Pancreas (tissue), 10 donors: Measurements from ENCODE around the gene C22orf31. TPM values are rescaled to one million over a fixed set of nuclear protein-coding genes. Genes with fewer than 3 reads are reported as not detected.

ENCODE experiments used
- ATAC-seq, 4 donors: fragments of 200-7000 bp; cut with Tn5 transposase; one replicate each; pipeline versions ENCODE4 v1.8.0 to v1.9.1; 2020; ENCODE audit warnings: mild to moderate bottlenecking in 4 of 4, moderate library complexity in 4 of 4
- DNase-seq, 6 donors: peaks; one replicate each; pipeline ENCODE4 v3.0.0-alpha.2; 2020
- FAIRE-seq: peaks from 2 replicates; lab custom pipeline; 2012; peaks lifted over from hg19 to GRCh38; lab: Jason Lieb, UNC
- H3K27ac ChIP-seq, 4 donors: fragments of 200-600 bp; sonication (generic); 1 replicate in 3 of 4; 2 replicates in 1 of 4; pipeline versions ENCODE4 v1.5.0 to v1.8.0; 2020
- H3K27me3 ChIP-seq, 4 donors: fragments of 200-600 bp; one replicate each; pipeline ENCODE4 v1.8.0; 2021
- H3K36me3 ChIP-seq, 3 donors: fragments of 200-600 bp; sonication (generic) in 1 of 3; one replicate each; pipeline versions ENCODE4 v1.5.0 to v1.8.0; 2020 to 2021
- H3K4me1 ChIP-seq, 3 donors: fragments of 200-600 bp; one replicate each; pipeline ENCODE4 v1.8.0; 2021
- H3K4me3 ChIP-seq, 4 donors: fragments of 200-600 bp; sonication (generic) in 2 of 4; one replicate each; pipeline versions ENCODE4 v1.5.0 to v1.8.0; 2020 to 2021
- H3K9me3 ChIP-seq, 4 donors: fragments of 200-600 bp; one replicate each; pipeline ENCODE4 v1.8.0; 2021
- WGBS, 2 donors: extraction: QIAGEN DNeasy Blood & Tissue Kit; methylation state at CpG; one replicate each; pipeline ENCODE4 v1.1.7; 2013; 5-methylcytosine and 5-hydroxymethylcytosine counted together
- intact Hi-C, 3 donors: fragments of 100-400 bp; cut with DNase I; formaldehyde crosslinking; loops; one replicate each; pipeline versions ENCODE4 v1.11.1 to v1.14.2; 2022
- polyA plus RNA-seq, 2 donors: library from polyadenylated mRNA; stranded (reverse); fragments of 200-250 nt; gene quantifications; one replicate each; pipeline ENCODE4 v1.2.3, GENCODE V29; 2013
- total RNA-seq, 6 donors: library from RNA; stranded (reverse); fragmentation: NEBNext Ultra II Directional in 4 of 6; extraction: Animal tissue kit (Norgen Biotek cat#: 25700) in 4 of 6; gene quantifications; one replicate each; pipeline versions ENCODE4 v1.2.1 to v1.2.4, GENCODE V29; 2021 to 2023
- TF ChIP-seq, protein P1 (sequence below), 4 donors: fragments of 200-600 bp; sonication (generic) in 3 of 4; IDR thresholded peaks; one replicate each; pipeline versions ENCODE4 v1.5.0 to v1.8.0; 2021; ENCODE audit warnings: antibody characterized with exemption in 4 of 4
- donor health status: healthy with polysubstance abuse.
- donor health status: DM: no; HTN: no; CAD: no; lungs with moderate emphysema.
- donor health status: DM: no; HTN: no; CAD: no.
- donor health status: control.
- donor health status: control.
- donor health status: Bipolar disorder and iron deficiency.
- donor health status: DM: yes; HTN: yes; CAD: no.
- donor health status: DM: no; HTN: no; CAD: no.
- donor health status: DM: no; HTN: no; CAD: no.
- donor health status: DM: yes; HTN: yes; CAD: no.

C22orf31 gene
- total and polyA plus RNA-seq, 8 donors = 0.16 TPM; not detected in 7

DNA sequence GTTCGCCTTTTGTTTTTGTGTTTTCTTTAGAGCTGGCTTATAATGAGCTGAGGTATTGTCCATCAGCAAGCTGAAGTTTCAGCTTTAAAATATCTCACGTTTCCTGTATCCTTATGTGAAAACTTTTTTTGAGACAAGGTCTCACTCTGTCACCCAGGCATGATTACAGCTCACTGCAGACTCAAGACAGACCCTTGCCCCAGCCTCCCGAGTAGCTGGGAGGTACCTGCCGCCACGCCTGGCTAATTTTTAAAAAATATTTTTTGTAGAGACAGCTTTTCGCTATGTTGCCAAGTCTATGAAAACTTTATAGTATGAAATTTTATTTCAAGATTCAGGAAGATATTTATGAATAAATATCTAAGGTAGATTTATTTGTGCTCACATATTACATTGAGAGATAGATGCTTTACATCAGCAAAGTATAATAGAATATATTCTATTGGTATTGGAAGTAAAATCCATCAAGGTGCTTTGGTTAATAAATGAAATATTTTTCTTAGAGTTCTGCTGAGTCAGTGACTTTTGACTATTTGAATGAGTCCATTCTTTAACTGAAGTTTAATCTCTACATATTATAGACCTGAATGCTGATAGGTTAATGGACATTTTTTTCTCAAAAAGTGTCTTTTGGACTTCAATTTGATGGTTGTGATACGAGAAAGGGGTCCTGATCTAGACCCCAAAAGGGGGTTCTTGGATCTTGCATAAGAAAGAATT lies 21.4 kb upstream of the C22orf31 start:
- TF ChIP-seq, protein P1, sequence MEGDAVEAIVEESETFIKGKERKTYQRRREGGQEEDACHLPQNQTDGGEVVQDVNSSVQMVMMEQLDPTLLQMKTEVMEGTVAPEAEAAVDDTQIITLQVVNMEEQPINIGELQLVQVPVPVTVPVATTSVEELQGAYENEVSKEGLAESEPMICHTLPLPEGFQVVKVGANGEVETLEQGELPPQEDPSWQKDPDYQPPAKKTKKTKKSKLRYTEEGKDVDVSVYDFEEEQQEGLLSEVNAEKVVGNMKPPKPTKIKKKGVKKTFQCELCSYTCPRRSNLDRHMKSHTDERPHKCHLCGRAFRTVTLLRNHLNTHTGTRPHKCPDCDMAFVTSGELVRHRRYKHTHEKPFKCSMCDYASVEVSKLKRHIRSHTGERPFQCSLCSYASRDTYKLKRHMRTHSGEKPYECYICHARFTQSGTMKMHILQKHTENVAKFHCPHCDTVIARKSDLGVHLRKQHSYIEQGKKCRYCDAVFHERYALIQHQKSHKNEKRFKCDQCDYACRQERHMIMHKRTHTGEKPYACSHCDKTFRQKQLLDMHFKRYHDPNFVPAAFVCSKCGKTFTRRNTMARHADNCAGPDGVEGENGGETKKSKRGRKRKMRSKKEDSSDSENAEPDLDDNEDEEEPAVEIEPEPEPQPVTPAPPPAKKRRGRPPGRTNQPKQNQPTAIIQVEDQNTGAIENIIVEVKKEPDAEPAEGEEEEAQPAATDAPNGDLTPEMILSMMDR (IDR thresholded peaks at IDR 0.05) = no peak
- DNase-seq = no peak
- 76 to 83% methylated on average over 7 of the region's 7 CpGs for WGBS, 2 donors
- ATAC-seq = no peak
- no peak for FAIRE-seq
- Histone ChIP-seq H3K36me3 (no peaks in the 10 kb centered on the region), H3K4me1 (peaks cover 0 to 11% (median 0%) of the 10 kb centered on the region in 3 donors), H3K27me3 (no peaks in the 10 kb centered on the region), H3K9me3 (no peaks in the 10 kb centered on the region), H3K4me3 (no peak overlapping the region), H3K27ac (no peak overlapping the region)
- intact Hi-C loops = no loop called here

DNA sequence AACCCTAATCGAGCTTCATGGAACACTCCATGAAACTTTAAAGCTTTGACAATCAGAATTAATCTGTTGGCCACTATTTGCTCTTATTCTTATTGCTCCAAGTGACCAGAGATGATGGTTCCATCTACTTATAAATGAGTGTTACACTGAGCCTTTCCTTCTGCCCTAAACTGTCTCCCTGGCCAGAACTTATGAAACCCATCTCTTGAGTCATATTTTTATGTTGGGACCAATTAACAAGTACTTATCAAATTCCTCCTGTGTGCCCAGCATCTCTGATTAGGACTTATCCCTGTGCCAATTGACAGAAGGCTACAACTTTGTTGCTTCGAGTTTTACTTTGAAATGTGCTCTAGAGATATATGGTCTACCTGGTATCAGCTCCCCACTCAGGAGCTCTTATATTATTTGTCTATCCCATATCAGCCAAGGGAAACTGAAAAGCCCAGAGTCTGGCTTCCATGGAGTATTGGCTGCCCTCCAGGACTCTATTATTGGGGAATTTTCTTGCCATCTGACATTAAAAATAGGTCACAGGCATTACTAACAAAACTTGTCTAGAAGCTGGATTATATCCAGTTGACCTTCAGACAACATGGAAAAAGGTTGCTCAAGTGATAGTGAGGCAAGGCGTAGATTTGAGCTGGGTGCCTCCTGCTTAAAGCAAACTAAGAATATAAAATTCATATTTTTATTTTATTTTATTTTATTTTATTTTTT lies 20.0 kb upstream of the C22orf31 start:
- DNase-seq (no peak), FAIRE-seq (no peak), ATAC-seq (peak in 2 of 4 donors; percentile 59 to 79)
- intact Hi-C loops = no loop called here
- Histone ChIP-seq H3K27ac (peak overlapping the region in 1 of 4 donors; percentile 15), H3K4me3 (no peak overlapping the region), H3K9me3 (no peaks in the 10 kb centered on the region), H3K36me3 (no peaks in the 10 kb centered on the region), H3K27me3 (no peaks in the 10 kb centered on the region), H3K4me1 (peaks cover 0 to 11% (median 0%) of the 10 kb centered on the region in 3 donors)
- TF ChIP-seq, protein P1 (IDR thresholded peaks at IDR 0.05) = no peak
- WGBS, 2 donors = 12 to 39% methylated on average over 3 of the region's 3 CpGs

DNA sequence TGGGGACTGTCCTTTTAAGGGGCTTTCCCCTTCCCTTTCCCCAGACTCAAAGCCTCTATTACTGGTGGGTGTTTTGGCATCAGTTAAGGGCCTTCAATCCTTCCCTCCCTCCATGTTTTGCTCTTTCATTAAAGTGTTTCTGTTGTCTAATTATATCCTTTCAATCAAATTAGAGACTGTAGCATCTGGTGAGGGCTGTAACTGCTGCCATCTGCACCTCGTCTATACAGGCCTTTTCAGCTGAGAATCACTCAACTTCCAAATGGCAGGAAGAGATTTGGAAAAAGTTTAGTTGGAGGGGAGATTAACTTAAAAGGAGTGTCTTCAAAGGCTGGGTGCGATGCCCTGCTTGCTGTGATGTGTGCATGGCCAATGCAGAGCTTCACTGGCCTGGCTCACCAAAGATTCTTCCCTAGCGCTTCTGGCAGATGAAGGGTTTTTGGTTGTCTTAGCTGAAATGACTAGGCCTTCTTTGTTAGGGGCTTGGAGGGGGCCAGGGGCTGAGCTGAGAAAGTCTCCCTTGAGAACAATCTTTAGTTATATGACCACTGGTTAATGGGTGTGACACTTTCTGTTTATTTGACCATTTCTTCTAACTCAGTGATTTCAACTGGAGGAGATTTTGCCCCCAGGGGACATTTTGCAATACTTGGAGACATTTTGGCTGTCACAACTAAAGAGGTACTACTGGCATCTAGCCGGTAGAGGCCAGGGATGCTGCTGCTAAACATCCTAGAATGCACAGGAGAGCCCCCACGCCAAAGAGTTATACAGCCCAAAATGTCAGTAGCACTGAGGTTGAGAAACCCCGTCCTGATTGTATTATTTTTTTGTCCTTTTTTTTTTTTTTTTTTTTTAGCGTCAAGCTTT lies 18.7 kb upstream of the C22orf31 start:
- ATAC-seq (no peak), DNase-seq (no peak), FAIRE-seq (no peak)
- H3K9me3 ChIP-seq = no peaks in the 10 kb centered on the region
- no peaks in the 10 kb centered on the region for H3K36me3 ChIP-seq
- intact Hi-C loops = no loop called here
- H3K4me1 ChIP-seq = peaks cover 0 to 11% (median 0%) of the 10 kb centered on the region in 3 donors
- TF ChIP-seq, protein P1 (IDR thresholded peaks at IDR 0.05) = no peak
- WGBS, 2 donors = 91% methylated on average over 7 of the region's 7 CpGs
- H3K27ac ChIP-seq = no peak overlapping the region
- no peak overlapping the region for H3K4me3 ChIP-seq
- H3K27me3 ChIP-seq = no peaks in the 10 kb centered on the region

DNA sequence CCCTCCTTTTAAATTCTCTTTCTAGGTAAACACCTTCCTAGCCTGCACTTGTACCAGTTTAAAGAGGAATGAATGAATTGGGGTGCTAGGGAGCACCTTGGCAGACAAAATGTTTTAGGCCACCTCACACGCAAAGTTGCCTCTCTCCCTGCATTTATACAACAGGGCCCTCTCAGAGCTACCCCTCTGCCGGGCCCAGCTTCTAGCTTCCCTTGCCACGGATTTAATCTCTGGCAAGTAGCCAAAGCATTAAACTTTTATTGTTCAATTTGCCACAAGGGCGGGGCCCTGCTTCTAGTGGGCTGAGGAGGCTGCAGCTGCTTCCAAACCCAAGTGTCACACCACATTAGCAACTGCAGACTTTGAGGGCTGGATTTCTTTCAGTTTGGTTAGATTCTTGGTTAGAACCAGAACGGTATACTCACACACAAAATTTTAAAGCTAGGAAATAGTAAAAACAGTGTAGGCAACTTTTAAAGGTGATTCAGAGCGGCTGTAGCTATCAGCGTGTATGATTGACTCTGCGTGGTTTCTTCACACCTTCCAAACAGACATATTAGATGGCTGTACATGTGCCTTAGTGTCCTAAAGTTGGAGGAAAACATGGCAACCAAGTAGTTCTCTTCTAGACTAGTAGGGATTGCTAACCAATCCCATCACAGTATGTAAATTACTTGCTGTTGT lies 17.7 kb upstream of the C22orf31 start:
- H3K27me3 ChIP-seq = no peaks in the 10 kb centered on the region
- no peak for DNase-seq
- no peak overlapping the region for H3K27ac ChIP-seq
- no peak for ATAC-seq
- intact Hi-C loops = no loop called here
- 69 to 70% methylated on average over 8 of the region's 8 CpGs for WGBS, 2 donors
- TF ChIP-seq, protein P1 (IDR thresholded peaks at IDR 0.05) = no peak
- H3K9me3 ChIP-seq = no peaks in the 10 kb centered on the region
- no peaks in the 10 kb centered on the region for H3K36me3 ChIP-seq
- FAIRE-seq = no peak
- no peak overlapping the region for H3K4me3 ChIP-seq
- peaks cover 0 to 11% (median 0%) of the 10 kb centered on the region in 3 donors for H3K4me1 ChIP-seq
